Spinal cord (tissue), 10 donors: ENCODE measurements around the gene COL27A1. TPM values are rescaled to one million over a fixed set of nuclear protein-coding genes. Genes with fewer than 3 reads are reported as not detected.
A peak's percentile ranks its signal among the peaks of the same experiment; 100 is the strongest.

Experiments used
- DNase-seq, 6 donors: peaks; one replicate each; pipeline versions ENCODE4 v3.0.0 to v3.0.0-alpha.2; 2013 to 2015; ENCODE audit warnings: low spot score in 6 of 6, low read depth in 4 of 6
- H3K27ac ChIP-seq: one replicate; pipeline ENCODE4 v1.5.1; 2013; ENCODE audit warnings: low read depth, low read length, control low read depth
- H3K27me3 ChIP-seq: one replicate; pipeline ENCODE4 v1.6.1; 2013; ENCODE audit warnings: low read length; ENCODE audit not compliant: control insufficient read depth, insufficient read depth
- H3K36me3 ChIP-seq: one replicate; pipeline ENCODE4 v1.6.1; 2013; ENCODE audit warnings: low read length; ENCODE audit not compliant: control insufficient read depth, insufficient read depth
- H3K4me1 ChIP-seq: one replicate; pipeline ENCODE4 v1.6.1; 2013; ENCODE audit warnings: low read length; ENCODE audit not compliant: control insufficient read depth, insufficient read depth
- H3K4me3 ChIP-seq: one replicate; pipeline ENCODE4 v1.5.1; 2013; ENCODE audit warnings: low read depth, low read length, control low read depth
- H3K9me3 ChIP-seq: one replicate; pipeline ENCODE4 v1.6.1; 2013; ENCODE audit warnings: low read length; ENCODE audit not compliant: control insufficient read depth, insufficient read depth
- WGBS: methylation state at CpG from one replicate; pipeline ENCODE4 v1.1.5; 2013; ENCODE audit warnings: missing lambda C conversion rate; ENCODE audit not compliant: insufficient coverage; 5-methylcytosine and 5-hydroxymethylcytosine counted together
- polyA plus RNA-seq, 2 donors: library from polyadenylated mRNA; unstranded; fragments of 120-200 nt; gene quantifications; one replicate each; pipeline ENCODE4 v1.2.1, GENCODE V29; 2013; ENCODE audit not compliant: insufficient read length in 2 of 2
- total RNA-seq, 2 donors: library from RNA; depleted of rRNA in 1 of 2; stranded (reverse); fragments of 120-200 nt in 1 of 2; fragments of >200 nt in 1 of 2; gene quantifications; one replicate each; pipeline versions ENCODE4 v1.2.3 to v1.2.4, GENCODE V29; 2013 to 2014
- donor health status: healthy.

COL27A1 gene
- total and polyA plus RNA-seq, 4 donors = 8.4 to 21.9 (median 15.4) TPM

DNA sequence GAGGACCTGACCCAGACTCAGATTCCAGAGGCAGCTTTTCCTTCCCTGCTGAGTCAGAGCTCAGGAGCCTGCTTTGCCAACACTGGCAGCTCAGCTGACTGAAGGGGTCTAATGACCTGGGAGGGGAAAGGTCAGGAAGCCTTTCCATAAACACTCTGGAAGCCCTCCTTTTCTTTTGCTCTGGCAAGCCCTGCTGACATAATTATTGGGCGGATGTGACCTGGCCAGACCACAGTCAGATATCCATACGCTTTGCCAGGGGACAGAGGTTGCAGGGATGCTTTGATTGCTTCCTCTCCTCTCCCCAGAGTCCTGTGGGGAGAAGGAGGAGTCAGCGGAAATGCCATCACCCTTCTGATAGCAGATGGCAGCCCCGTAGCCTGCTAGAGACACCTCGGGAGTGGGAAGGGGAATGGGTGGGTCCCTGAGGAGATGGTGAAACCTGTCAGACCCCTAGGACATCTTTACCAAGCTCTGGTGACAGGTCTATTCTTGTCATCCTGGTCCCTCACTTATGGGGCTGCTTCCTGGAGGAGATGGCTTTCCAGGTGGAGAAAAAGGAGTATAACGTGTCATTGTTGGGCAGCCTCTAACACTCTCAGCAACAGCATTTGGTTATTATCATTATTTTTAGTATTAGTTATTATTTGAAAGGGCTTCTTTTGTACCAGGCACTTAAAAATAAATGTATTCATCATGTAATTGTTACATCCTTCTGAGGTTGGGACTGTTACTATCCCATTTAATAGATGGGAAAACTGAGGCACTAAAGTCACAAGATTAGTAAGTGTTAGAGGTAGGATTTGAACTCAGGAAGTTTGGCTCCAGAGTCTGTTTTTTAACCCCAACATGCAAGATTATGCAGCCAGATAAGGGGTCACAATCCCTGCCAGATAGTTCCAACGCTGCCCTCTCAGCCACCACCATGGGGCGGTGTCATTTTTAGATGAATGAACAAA is 11.6 kb downstream of the COL27A1 start:
- H3K4me3 ChIP-seq = no peak overlapping the region
- 61% methylated on average over 2 of the region's 8 CpGs for WGBS
- no peak overlapping the region for H3K27ac ChIP-seq
- H3K4me1 ChIP-seq = peaks cover 33% of the 10 kb centered on the region
- DNase-seq = no peak
- peaks cover 2% of the 10 kb centered on the region for H3K27me3 ChIP-seq
- peaks cover 29% of the 10 kb centered on the region for H3K36me3 ChIP-seq
- no peaks in the 10 kb centered on the region for H3K9me3 ChIP-seq

DNA sequence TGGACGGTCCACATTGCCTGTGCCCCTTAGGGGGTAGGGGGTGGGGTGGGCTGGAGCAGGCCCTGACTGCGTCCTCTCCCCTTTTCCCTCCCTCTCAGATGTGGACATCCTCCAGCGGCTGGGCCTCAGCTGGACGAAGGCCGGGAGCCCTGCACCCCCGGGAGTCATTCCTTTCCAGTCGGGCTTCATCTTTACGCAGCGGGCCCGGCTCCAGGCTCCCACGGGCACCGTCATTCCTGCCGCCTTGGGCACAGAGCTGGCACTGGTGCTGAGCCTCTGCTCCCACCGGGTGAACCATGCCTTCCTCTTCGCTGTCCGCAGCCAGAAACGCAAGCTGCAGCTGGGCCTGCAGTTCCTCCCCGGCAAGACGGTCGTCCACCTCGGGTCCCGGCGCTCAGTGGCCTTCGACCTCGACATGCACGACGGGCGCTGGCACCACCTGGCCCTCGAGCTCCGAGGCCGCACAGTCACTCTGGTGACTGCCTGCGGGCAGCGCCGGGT is 12.3 kb downstream of the COL27A1 start:
- Histone ChIP-seq H3K4me3 (no peak overlapping the region), H3K36me3 (peaks cover 29% of the 10 kb centered on the region), H3K4me1 (peaks cover 33% of the 10 kb centered on the region), H3K27me3 (peaks cover 2% of the 10 kb centered on the region), H3K27ac (no peak overlapping the region), H3K9me3 (no peaks in the 10 kb centered on the region)
- no peak for DNase-seq
- 81% methylated on average over 32 of the region's 34 CpGs for WGBS

DNA sequence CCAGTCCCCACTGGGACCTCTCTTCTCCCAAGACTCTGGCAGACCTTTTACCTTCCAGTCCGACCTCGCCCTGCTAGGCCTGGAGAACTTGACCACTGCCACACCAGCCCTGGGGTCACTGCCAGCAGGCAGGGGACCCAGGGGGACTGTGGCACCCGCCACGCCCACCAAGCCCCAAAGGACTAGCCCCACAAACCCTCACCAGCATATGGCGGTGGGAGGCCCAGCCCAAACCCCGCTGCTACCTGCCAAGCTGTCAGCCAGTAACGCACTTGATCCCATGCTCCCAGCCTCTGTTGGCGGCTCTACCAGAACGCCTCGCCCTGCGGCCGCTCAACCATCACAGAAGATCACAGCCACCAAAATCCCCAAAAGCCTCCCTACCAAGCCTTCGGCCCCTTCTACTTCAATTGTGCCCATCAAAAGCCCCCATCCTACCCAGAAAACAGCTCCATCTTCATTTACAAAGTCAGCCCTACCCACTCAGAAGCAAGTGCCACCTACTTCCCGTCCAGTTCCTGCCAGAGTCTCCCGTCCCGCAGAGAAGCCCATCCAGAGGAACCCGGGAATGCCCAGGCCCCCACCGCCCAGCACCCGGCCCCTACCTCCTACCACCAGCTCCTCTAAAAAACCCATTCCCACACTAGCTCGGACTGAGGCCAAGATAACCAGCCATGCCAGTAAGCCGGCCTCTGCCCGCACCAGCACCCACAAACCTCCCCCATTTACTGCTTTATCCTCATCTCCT is 13.1 kb downstream of the COL27A1 start:
- Histone ChIP-seq H3K9me3 (no peaks in the 10 kb centered on the region), H3K27ac (no peak overlapping the region), H3K36me3 (peaks cover 29% of the 10 kb centered on the region), H3K4me1 (peaks cover 35% of the 10 kb centered on the region), H3K27me3 (no peaks in the 10 kb centered on the region), H3K4me3 (no peak overlapping the region)
- 93% methylated on average over 22 of the region's 22 CpGs for WGBS
- no peak for DNase-seq

DNA sequence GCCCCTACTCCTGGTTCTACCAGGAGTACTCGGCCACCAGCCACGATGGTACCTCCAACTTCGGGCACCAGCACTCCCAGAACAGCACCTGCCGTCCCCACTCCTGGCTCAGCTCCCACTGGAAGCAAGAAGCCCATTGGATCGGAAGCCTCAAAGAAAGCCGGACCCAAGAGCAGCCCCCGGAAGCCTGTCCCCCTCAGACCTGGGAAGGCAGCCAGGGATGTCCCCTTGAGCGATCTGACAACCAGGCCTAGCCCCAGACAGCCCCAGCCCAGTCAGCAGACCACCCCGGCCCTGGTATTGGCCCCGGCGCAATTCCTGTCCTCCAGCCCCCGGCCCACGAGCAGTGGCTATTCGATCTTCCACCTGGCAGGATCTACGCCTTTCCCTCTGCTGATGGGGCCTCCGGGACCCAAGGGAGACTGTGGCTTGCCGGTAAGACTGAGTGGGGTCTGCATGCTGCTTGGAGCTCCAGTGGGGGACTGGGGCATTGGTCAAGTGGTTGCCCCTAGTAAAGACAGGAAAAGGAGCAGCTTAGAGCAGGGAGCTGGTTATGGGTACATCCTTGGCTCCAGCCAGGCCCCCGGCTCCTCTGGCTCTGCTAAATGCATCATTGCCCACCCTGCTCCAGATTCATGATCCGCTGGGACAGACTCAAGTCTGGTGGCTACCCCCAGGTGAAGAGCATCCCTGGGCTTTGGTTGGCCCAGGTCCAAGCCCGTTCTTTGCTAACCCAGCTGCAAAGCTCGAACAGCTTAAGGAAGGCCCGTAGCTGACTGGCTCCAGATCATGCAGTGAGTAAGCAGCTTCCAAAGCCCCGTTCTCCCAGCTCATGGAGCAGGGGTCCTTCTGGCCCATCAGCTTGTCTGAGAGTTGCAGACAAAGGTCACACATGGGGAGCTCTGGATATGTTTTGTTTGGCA is 14.0 kb downstream of the COL27A1 start:
- 66% methylated on average over 23 of the region's 23 CpGs for WGBS

DNA sequence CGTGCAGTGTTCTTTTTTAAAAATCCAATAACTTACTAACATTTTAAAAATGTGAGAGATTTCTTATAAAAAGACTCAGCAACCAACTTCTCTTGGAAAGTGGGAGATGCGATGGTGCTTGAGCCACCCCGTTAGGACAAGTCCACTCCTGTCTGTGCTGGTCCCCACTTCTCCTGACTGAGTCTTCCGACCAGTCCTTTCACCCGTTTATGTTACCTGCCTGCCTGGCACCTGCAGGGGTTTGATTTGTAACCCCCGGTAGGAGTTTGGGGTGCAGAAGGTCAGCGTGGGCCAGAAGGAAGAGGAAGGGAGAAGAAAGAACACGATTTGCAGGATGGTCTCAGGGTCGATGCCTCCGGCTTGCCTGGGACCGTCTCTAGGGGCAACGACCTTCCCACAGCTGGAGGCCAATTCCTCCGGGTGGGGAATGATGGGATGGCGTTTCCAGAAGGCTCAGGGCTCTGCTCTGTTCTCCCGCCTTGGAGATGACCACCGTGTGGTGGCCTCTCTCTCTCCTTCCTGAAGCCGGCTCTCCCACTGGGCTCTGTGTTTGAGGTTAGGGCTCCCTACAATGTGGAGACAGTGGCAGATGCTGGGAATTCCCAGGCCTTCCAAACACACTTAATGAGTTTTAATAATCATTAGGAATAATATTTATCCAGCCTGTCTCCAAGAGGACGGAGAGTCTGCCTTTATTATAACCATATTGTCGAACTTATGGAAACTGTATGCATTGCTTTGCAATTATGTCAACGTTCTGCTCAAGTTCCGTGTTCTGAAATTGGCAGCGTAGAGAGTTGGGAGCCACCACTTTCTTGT is 14.8 kb downstream of the COL27A1 start:
- Histone ChIP-seq H3K4me1 (peaks cover 41% of the 10 kb centered on the region), H3K27ac (peak overlapping the region; percentile 62), H3K4me3 (no peak overlapping the region), H3K9me3 (no peaks in the 10 kb centered on the region), H3K36me3 (peaks cover 30% of the 10 kb centered on the region), H3K27me3 (no peaks in the 10 kb centered on the region)
- 54% methylated on average over 13 of the region's 22 CpGs for WGBS
- peak in 1 of 6 donors; percentile 55 for DNase-seq

More for the DNA sequence above, 14.0 kb downstream of the COL27A1 start:
- DNase-seq = peak in 1 of 6 donors; percentile 44
- Histone ChIP-seq H3K27ac (no peak overlapping the region), H3K4me1 (peaks cover 32% of the 10 kb centered on the region), H3K4me3 (no peak overlapping the region), H3K36me3 (peaks cover 29% of the 10 kb centered on the region), H3K9me3 (no peaks in the 10 kb centered on the region), H3K27me3 (no peaks in the 10 kb centered on the region)

DNA sequence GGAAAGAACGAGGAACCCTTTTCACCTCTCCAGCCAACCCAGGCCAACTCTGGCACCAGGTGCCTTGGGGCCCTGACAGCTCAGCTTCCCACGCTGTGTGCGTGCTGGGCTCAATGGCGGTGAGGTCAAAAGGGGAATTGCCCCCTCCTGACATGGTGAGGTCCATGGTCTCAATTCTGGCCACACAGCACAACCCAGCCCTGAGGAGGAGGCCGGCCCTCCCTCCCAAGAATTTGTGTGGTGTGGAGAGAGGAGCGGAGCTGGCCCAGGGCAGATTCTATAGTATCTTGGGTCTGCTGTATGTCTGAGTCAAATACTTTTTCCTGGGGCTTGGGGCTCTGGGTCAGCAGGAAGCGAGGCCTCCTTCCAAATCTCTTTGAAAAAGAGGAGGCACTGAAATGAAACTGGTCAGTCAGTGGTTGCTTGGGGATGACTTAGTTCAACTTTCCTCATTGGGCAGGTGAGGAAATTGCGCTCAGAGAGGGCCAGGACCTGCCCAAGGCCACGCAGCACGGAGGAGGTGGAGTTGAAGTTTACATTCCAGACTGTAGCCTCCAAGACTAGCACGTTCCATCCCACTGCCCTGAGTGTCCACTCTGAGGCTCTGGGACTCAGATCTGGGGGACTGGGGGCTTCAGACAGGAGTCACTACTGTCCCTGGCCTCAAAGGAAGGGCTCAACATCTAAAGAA is 15.6 kb downstream of the COL27A1 start:
- DNase-seq = no peak
- Histone ChIP-seq H3K4me1 (peaks cover 48% of the 10 kb centered on the region), H3K4me3 (no peak overlapping the region), H3K36me3 (peaks cover 36% of the 10 kb centered on the region), H3K27me3 (no peaks in the 10 kb centered on the region), H3K27ac (peak overlapping the region; percentile 62), H3K9me3 (no peaks in the 10 kb centered on the region)
- WGBS = 89% methylated on average over 9 of the region's 11 CpGs

DNA sequence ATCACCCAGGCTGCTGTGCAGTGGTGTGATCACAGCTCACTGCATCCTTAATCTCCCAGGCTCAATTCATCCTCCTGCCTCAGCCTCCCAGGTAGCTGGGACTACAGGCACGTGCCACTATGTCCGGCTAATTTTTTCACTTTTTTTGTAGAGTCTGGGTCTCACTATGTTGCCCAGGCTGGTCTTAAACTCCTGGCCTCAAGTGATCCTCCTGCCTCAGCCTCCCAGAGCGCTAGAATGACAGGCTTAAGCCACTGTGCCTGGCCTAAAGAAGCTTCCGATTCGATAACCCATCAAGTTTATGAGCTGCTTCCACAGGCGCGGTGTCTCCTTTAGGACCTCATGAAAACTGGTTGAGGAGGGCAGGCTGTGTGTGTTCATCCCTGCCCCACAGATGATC is 16.2 kb downstream of the COL27A1 start:
- Histone ChIP-seq H3K27me3 (no peaks in the 10 kb centered on the region), H3K9me3 (no peaks in the 10 kb centered on the region), H3K4me1 (peaks cover 50% of the 10 kb centered on the region), H3K36me3 (peaks cover 36% of the 10 kb centered on the region), H3K27ac (no peak overlapping the region), H3K4me3 (no peak overlapping the region)
- no peak for DNase-seq
- WGBS = 96% methylated on average over 7 of the region's 7 CpGs
